SK-N-MC (cell line): ENCODE results near the gene TAGAP.

Experiments
- EZH2 ChIP-seq: fragments of 200-600 bp; sonication (generic); IDR thresholded peaks from one replicate; pipeline ENCODE4 v1.6.1; 2017; ENCODE audit warnings: antibody characterized with exemption
- FOXP2 ChIP-seq: optimal IDR thresholded peaks from 2 replicates; pipeline ENCODE3; 2011; ENCODE audit warnings: mild to moderate bottlenecking, moderate library complexity; ENCODE audit not compliant: insufficient read depth; ENCODE audit errors: extremely low read length, control extremely low read depth
- POLR2AphosphoS5 ChIP-seq: IDR thresholded peaks from 2 replicates; pipeline ENCODE4 v1.6.1; 2012; ENCODE audit warnings: mild to moderate bottlenecking, low read depth, low read length, borderline replicate concordance

- no peak for TF ChIP-seq EZH2
- TF ChIP-seq POLR2AphosphoS5: no peak
- TF ChIP-seq FOXP2: no peak
Measured at GRCh38 chr6:159085396-159085895, 40.7 kb upstream of the TAGAP start.
